ENCODE data around the gene SERINC3.

DNA sequence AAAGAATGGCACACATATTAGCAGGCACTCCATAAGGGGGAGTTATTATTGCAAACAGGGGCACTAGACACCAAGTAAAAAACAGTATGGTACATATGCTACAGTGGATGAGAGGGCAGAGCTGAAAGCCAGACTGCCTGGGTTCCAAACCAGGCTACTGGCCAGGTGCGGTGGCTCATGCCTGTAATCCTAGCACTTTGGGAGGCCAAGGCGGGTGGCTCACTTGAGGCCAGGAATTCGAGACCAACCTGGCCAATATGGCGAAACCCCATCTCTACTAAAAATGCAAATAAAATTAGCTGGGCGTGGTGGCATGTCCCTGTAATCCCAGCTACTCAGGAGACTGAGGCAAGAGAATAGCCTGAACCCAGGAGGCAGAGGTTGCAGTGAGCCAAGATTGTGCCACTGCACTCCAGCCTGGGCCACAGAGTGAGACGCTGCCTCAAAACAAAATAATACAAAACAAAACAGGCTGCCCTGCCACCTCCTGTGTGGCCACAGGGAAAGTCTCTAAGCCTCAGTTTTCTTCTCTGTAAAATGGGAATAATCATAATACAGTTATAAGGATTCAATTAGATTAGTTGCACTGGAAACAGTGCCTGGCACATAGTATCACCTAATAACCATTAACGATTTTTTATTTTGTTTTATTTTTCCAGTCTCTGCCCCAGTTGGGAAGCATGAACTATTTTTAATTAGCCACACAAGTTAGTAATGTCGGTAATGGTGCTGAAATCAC is 53.7 kb downstream of the SERINC3 start:
- TF ChIP-seq ZNF274 (IDR thresholded peaks at IDR 0.05; ENCODE audit: low read depth, low read length) (no peak), YY1 (IDR thresholded peaks at IDR 0.05; ENCODE audit: insufficient read depth, insufficient read length) (no peak), SUZ12 (IDR thresholded peaks at IDR 0.05; ENCODE audit: extremely low read depth, insufficient read depth, insufficient read length) (no peak)
